HCT116 (cell line): ENCODE measurements around the gene SZT2. TPM values are rescaled to one million over a fixed set of nuclear protein-coding genes. Genes with fewer than 3 reads are reported as not detected.

ENCODE experiments used
- ATAC-seq: fragments of 200-7000 bp; cut with Tn5 transposase; 2 replicates; pipeline ENCODE4 v1.9.1; 2020; ENCODE audit warnings: mild to moderate bottlenecking, moderate library complexity
- BruUV-seq: library from RNA; stranded (reverse); fragments of 400-500 nt; replicated peaks from 2 replicates; lab custom pipeline; 2021; lab: Mats Ljungman, UMichigan
- CTCF ChIA-PET: fragments of 300-600 bp; sonication (Branson Sonifier 250); formaldehyde crosslinking; loops from one replicate; lab custom pipeline; 2021; ENCODE audit warnings: antibody characterized with exemption; lab: Charles Lee
- POLR2A ChIA-PET: fragments of 300-600, 350-600 bp; sonication (Branson Sonifier 250); formaldehyde crosslinking; loops from one replicate; lab custom pipeline; 2021; ENCODE audit warnings: antibody characterized with exemption; lab: Charles Lee
- RAD21 ChIA-PET, 2 experiments: fragments of 300-600 bp; sonication (Branson Sonifier 250); formaldehyde crosslinking; loops; one replicate each; lab custom pipeline; 2023; ENCODE audit warnings: low total read pairs in 2 of 2; ENCODE audit not compliant: uncharacterized antibody in 2 of 2, unreplicated experiment in 2 of 2, low non-redundant PET in 1 of 2; lab: Charles Lee
- DNase-seq: peaks from one replicate; pipeline ENCODE4 v3.0.0-alpha.2; 2010; ENCODE audit warnings: low read depth, low spot score
- H2AFZ ChIP-seq: fragments of 200-600 bp; shearing (Covaris generic), sonication (generic); 2 replicates; pipeline ENCODE4 v1.6.1; 2017; ENCODE audit warnings: low read depth, mixed run types, mixed read lengths, antibody characterized with exemption, low read length; ENCODE audit not compliant: poor library complexity, severe bottlenecking
- H3K27ac ChIP-seq: 2 replicates; pipeline ENCODE4 v1.5.1; 2012; ENCODE audit warnings: low read depth, low read length
- H3K27me3 ChIP-seq: fragments of 200-600 bp; sonication (generic); 2 replicates; pipeline ENCODE4 v1.6.1; 2016; ENCODE audit warnings: mixed run types, low read length, mixed read lengths; ENCODE audit not compliant: insufficient read depth
- H3K36me3 ChIP-seq, 2 experiments: fragments of 200-500 bp in 1 of 2; fragments of 200-600 bp in 1 of 2; sonication (Bioruptor generic) in 1 of 2; sonication (generic) in 1 of 2; 2 replicates each; pipeline versions ENCODE4 v1.5.1 to v1.6.1; 2014 to 2016; ENCODE audit warnings: low read length in 2 of 2, inconsistent platforms in 1 of 2, mixed read lengths in 1 of 2, mixed run types in 1 of 2; ENCODE audit not compliant: insufficient read depth in 2 of 2, control insufficient read depth in 1 of 2
- H3K4me1 ChIP-seq, 2 experiments: fragments of 200-600 bp in 1 of 2; sonication (generic) in 1 of 2; 2 replicates each; pipeline versions ENCODE4 v1.5.1 to v1.6.1; 2012 to 2017; ENCODE audit warnings: low read length in 2 of 2, inconsistent platforms in 1 of 2, mild to moderate bottlenecking in 1 of 2, mixed read lengths in 1 of 2, mixed run types in 1 of 2, moderate library complexity in 1 of 2; ENCODE audit not compliant: insufficient read depth in 2 of 2, control insufficient read depth in 1 of 2
- H3K4me2 ChIP-seq: fragments of 200-600 bp; sonication (generic); 2 replicates; pipeline ENCODE4 v1.6.1; 2017; ENCODE audit warnings: mixed run types, low read length, mixed read lengths
- H3K4me3 ChIP-seq, 2 experiments: fragments of 200-600 bp in 1 of 2; sonication (generic) in 1 of 2; replicated peaks in 1 of 2; 2 replicates each; pipeline ENCODE4 v1.5.1; 2011 to 2016; ENCODE audit warnings: low read length in 2 of 2, control low read depth in 1 of 2, low read depth in 1 of 2, mild to moderate bottlenecking in 1 of 2, mixed read lengths in 1 of 2, mixed run types in 1 of 2
- H3K79me2 ChIP-seq: fragments of 200-600 bp; sonication (generic); 2 replicates; pipeline ENCODE4 v1.6.1; 2017; ENCODE audit warnings: mild to moderate bottlenecking, mixed run types, low read length, moderate library complexity, mixed read lengths; ENCODE audit not compliant: insufficient read depth
- H3K9ac ChIP-seq: fragments of 200-600 bp; sonication (generic); 2 replicates; pipeline ENCODE4 v1.6.1; 2016; ENCODE audit warnings: low read length, mixed read lengths
- H3K9me2 ChIP-seq: fragments of 200-600 bp; sonication (generic), shearing (Covaris generic); 2 replicates; pipeline ENCODE4 v1.6.1; 2017; ENCODE audit warnings: mixed run types, mild to moderate bottlenecking, moderate library complexity; ENCODE audit not compliant: insufficient read depth
- H3K9me3 ChIP-seq, 2 experiments: fragments of 200-500 bp in 1 of 2; fragments of 200-600 bp in 1 of 2; sonication (Bioruptor generic) in 1 of 2; sonication (generic) in 1 of 2; 2 replicates each; pipeline ENCODE4 v1.6.1; 2014 to 2017; ENCODE audit warnings: low read length in 2 of 2, mixed read lengths in 2 of 2, inconsistent platforms in 1 of 2, low read depth in 1 of 2, mild to moderate bottlenecking in 1 of 2, mixed run types in 1 of 2, moderate library complexity in 1 of 2; ENCODE audit not compliant: control insufficient read depth in 1 of 2, insufficient read depth in 1 of 2
- H4K20me1 ChIP-seq: fragments of 200-600 bp; sonication (generic), shearing (Covaris generic); 2 replicates; pipeline ENCODE4 v1.6.1; 2017; ENCODE audit warnings: mixed run types, mild to moderate bottlenecking, moderate library complexity; ENCODE audit not compliant: insufficient read depth
- CBX3 ChIP-seq: IDR thresholded peaks from 2 replicates; pipeline ENCODE4 v1.6.1; 2012; ENCODE audit warnings: low read depth
- CEBPB ChIP-seq: IDR thresholded peaks from 2 replicates; pipeline ENCODE4 v1.6.1; 2012; ENCODE audit warnings: low read depth
- ELF1 ChIP-seq: IDR thresholded peaks from 2 replicates; pipeline ENCODE4 v1.6.1; 2012; ENCODE audit warnings: low read depth, borderline replicate concordance
- EZH2 ChIP-seq: fragments of 200-600 bp; sonication (generic); IDR thresholded peaks from 2 replicates; pipeline ENCODE4 v1.6.1; 2017; ENCODE audit warnings: antibody characterized with exemption, mixed run types
- EZH2phosphoT487 ChIP-seq: fragments of 200-600 bp; IDR thresholded peaks from 2 replicates; pipeline ENCODE4 v1.6.1; 2018; ENCODE audit warnings: antibody characterized with exemption, borderline replicate concordance
- FOSL1 ChIP-seq: IDR thresholded peaks from 2 replicates; pipeline ENCODE4 v1.6.1; 2012; ENCODE audit warnings: low read depth
- JUND ChIP-seq: IDR thresholded peaks from 2 replicates; pipeline ENCODE4 v1.6.1; 2012
- MAX ChIP-seq: IDR thresholded peaks from 2 replicates; pipeline ENCODE4 v1.6.1; 2012
- POLR2A ChIP-seq: IDR thresholded peaks from 2 replicates; pipeline ENCODE4 v1.7.0; 2011; ENCODE audit warnings: borderline replicate concordance; ENCODE audit not compliant: insufficient read depth, insufficient read length; ENCODE audit errors: extremely low read depth
- RAD21 ChIP-seq: IDR thresholded peaks from 2 replicates; pipeline ENCODE4 v1.6.1; 2012; ENCODE audit warnings: low read depth, mild to moderate bottlenecking
- SIN3A ChIP-seq: IDR thresholded peaks from 2 replicates; pipeline ENCODE4 v1.6.1; 2012; ENCODE audit warnings: low read depth
- SP1 ChIP-seq: IDR thresholded peaks from 2 replicates; pipeline ENCODE4 v1.6.1; 2012; ENCODE audit warnings: low read depth
- SRF ChIP-seq: IDR thresholded peaks from 2 replicates; pipeline ENCODE4 v1.6.1; 2012; ENCODE audit warnings: low read depth
- YY1 ChIP-seq: IDR thresholded peaks from 2 replicates; pipeline ENCODE4 v1.6.1; 2011; ENCODE audit warnings: low read length, low read depth, moderate library complexity, mild to moderate bottlenecking; ENCODE audit not compliant: insufficient replicate concordance; ENCODE audit errors: extremely low read depth
- ZFX ChIP-seq: fragments of 450-650 bp; IDR thresholded peaks from 2 replicates; pipeline ENCODE4 v1.6.1; 2017
- ZNF274 ChIP-seq: fragments of 200-500 bp; sonication (Bioruptor generic); IDR thresholded peaks from 2 replicates; pipeline ENCODE4 v1.6.1; 2014; ENCODE audit warnings: mild to moderate bottlenecking, low read depth, low read length, inconsistent platforms
- intact Hi-C: fragments of 100-400 bp; cut with micrococcal nuclease; formaldehyde crosslinking; loops from 2 replicates; pipeline ENCODE4 v1.10.0; 2022
- total RNA-seq: library from RNA; stranded (reverse); gene quantifications from one replicate; pipeline ENCODE4 v1.2.1, GENCODE V29; 2021; ENCODE audit not compliant: unreplicated experiment
- TF ChIP-seq, protein P1 (sequence below), 3 experiments: fragments of 200-600 bp in 1 of 3; sonication (generic) in 1 of 3; IDR thresholded peaks in 2 of 3; conservative IDR thresholded peaks in 1 of 3; 2 replicates each; pipeline ENCODE4 v1.5.1; 2012 to 2017; ENCODE audit warnings: low read depth in 2 of 3, low read length in 2 of 3, antibody characterized with exemption in 1 of 3, borderline replicate concordance in 1 of 3, control low read depth in 1 of 3, mild to moderate bottlenecking in 1 of 3, mixed read lengths in 1 of 3, mixed run types in 1 of 3, moderate library complexity in 1 of 3; ENCODE audit not compliant: insufficient read depth in 1 of 3
- TF ChIP-seq, protein P2 (sequence below): IDR thresholded peaks from 2 replicates; pipeline ENCODE4 v1.6.1; 2011; ENCODE audit warnings: mild to moderate bottlenecking, low read length, moderate library complexity; ENCODE audit not compliant: insufficient replicate concordance; ENCODE audit errors: extremely low read depth

The SZT2 gene
- total RNA-seq, 1 experiment from 2014 or later: 43.0 TPM

- H3K9me3 ChIP-seq: no peaks in the 10 kb centered on the region
- H3K36me3 ChIP-seq: no peaks in the 10 kb centered on the region
- ATAC-seq (no peak), DNase-seq (no peak)
- no peaks in the 10 kb centered on the region for H3K9me2 ChIP-seq
- H2AFZ ChIP-seq: no peak overlapping the region
- no peak overlapping the region for H3K4me2 ChIP-seq
- no peak overlapping the region for H3K4me3 ChIP-seq
- CTCF ChIA-PET: no interaction called here
- TF ChIP-seq SRF: no peak
- no peak for TF ChIP-seq FOSL1
- no peak for TF ChIP-seq CEBPB
- TF ChIP-seq SP1: no peak
- no peak for TF ChIP-seq ZFX
- TF ChIP-seq JUND: no peak
- no peak for TF ChIP-seq POLR2A
- TF ChIP-seq CBX3: no peak
- TF ChIP-seq, protein P1, sequence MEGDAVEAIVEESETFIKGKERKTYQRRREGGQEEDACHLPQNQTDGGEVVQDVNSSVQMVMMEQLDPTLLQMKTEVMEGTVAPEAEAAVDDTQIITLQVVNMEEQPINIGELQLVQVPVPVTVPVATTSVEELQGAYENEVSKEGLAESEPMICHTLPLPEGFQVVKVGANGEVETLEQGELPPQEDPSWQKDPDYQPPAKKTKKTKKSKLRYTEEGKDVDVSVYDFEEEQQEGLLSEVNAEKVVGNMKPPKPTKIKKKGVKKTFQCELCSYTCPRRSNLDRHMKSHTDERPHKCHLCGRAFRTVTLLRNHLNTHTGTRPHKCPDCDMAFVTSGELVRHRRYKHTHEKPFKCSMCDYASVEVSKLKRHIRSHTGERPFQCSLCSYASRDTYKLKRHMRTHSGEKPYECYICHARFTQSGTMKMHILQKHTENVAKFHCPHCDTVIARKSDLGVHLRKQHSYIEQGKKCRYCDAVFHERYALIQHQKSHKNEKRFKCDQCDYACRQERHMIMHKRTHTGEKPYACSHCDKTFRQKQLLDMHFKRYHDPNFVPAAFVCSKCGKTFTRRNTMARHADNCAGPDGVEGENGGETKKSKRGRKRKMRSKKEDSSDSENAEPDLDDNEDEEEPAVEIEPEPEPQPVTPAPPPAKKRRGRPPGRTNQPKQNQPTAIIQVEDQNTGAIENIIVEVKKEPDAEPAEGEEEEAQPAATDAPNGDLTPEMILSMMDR (IDR thresholded peaks at IDR 0.05 in 2 of 3, conservative IDR thresholded peaks at IDR 0.05 in 1 of 3; ENCODE audit: borderline replicate concordance in 1 of 3, insufficient read depth in 1 of 3, low read depth in 2 of 3, low read length in 2 of 3): no peak
- TF ChIP-seq EZH2phosphoT487: no peak
- no peak for TF ChIP-seq MAX
- TF ChIP-seq, protein P2, sequence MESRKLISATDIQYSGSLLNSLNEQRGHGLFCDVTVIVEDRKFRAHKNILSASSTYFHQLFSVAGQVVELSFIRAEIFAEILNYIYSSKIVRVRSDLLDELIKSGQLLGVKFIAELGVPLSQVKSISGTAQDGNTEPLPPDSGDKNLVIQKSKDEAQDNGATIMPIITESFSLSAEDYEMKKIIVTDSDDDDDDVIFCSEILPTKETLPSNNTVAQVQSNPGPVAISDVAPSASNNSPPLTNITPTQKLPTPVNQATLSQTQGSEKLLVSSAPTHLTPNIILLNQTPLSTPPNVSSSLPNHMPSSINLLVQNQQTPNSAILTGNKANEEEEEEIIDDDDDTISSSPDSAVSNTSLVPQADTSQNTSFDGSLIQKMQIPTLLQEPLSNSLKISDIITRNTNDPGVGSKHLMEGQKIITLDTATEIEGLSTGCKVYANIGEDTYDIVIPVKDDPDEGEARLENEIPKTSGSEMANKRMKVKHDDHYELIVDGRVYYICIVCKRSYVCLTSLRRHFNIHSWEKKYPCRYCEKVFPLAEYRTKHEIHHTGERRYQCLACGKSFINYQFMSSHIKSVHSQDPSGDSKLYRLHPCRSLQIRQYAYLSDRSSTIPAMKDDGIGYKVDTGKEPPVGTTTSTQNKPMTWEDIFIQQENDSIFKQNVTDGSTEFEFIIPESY: no peak
- no peak for TF ChIP-seq SIN3A
- TF ChIP-seq YY1: no peak
- TF ChIP-seq ZNF274: no peak
- TF ChIP-seq EZH2: no peak
- TF ChIP-seq RAD21: no peak
- no peak for TF ChIP-seq ELF1
- no peak overlapping the region for H3K27ac ChIP-seq
- peaks cover 14 to 48% of the 10 kb centered on the region in 2 experiments for H3K4me1 ChIP-seq
- RAD21 ChIA-PET: no interaction called here
- no peaks in the 10 kb centered on the region for H4K20me1 ChIP-seq
- no peak overlapping the region for H3K9ac ChIP-seq
- intact Hi-C loops: no loop called here
- POLR2A ChIA-PET: no interaction called here
- H3K79me2 ChIP-seq: no peaks in the 10 kb centered on the region
- no TSS peak for BruUV-seq
- no peaks in the 10 kb centered on the region for H3K27me3 ChIP-seq
Measured at GRCh38 chr1:43469932-43470331, 80.2 kb downstream of the SZT2 start.
